Iris pigment epithelial cell (primary cell): ENCODE results near the gene ELL.

Experiments
- DNase-seq: peaks from one replicate; pipeline ENCODE4 v3.0.0-alpha.2; 2011; ENCODE audit warnings: low read depth

ELL gene

DNA sequence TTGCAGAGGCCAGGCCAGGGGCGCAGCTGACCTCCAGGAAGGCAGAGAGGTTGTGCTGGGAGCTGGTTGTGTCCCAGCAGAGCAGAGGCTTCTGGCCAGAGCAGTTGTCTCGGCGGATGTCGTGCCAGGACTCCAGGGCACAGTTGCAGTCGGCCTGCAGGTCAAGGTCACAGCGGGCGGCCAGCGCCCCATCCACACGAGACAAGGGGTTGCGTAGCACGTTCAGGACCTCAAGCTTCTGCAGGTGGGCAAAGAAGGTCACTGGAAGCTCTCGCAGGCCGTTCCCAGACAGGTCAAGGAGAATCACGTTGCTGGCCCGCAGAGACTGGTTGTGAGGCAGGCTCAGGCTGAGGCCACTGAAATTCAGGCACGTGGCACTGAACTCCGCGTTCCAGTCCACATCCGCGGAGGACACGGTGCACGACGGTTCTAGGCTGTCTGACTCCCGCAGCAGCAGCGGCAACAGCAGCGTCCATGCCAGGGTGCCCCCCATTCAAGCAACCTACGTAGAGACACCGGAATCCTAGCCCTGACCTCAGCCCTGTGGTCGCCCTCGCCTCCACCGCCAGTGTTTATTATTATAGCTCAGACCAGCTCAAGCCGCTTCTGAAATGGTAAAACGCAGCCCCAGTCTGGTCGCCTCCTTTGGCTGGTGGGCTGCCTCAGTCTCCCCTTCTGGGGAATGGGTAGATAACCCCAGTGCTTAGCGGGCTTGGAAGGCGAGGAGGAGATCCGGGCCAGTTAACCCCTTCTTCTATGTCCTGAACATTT, 125.2 kb downstream of the ELL start:
- DNase-seq: no peak

DNA sequence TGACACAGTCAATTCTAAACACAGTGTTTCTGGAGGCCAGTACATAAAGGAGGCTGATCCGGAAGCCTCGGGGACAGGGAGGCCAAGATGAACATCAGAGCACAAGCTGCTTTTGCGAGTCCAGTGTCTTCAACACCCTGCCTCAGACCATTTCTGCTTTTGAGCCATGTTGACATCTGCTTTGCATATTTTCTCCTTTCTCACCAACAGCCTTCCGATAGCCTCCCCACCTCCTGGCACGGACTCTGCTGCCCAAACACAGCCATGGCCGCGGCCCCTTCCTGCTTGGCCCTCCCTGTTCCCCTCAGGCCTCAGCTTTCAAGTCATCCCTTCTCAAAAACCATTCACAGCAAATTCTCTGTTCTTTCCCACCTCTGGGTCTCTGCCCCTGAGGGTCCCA, 128.0 kb downstream of the ELL start:
- no peak for DNase-seq

DNA sequence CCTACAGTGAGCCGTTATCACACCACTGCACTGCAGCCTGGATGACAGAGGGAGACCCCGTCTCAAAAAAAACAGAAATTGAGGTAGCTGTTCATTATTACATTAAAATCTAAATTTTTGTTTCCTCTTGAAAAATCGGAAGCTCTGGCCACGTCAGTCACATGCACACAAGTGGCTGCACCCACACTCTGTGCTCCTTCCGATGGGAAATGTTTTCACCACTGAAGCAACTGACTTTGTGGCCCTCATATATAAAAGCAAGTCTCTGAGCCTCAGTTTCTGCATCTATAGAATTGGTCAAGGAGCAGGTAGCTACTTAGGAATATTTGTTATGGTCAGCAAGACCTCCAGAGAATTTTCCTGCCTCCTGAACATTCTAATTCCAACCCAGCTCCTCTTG, 128.9 kb downstream of the ELL start:
- DNase-seq: no peak
